ENCODE data around the gene GSTM5.

- TF ChIP-seq CTCF (IDR thresholded peaks at IDR 0.05; ENCODE audit: insufficient read depth, low read length) (no peak), POLR2AphosphoS5 (IDR thresholded peaks at IDR 0.05; ENCODE audit: low read depth) (no peak), REST (IDR thresholded peaks at IDR 0.05; ENCODE audit: insufficient replicate concordance, low read depth) (no peak), SPI1 (IDR thresholded peaks at IDR 0.05; ENCODE audit: borderline replicate concordance, low read depth) (no peak), GABPA (IDR thresholded peaks at IDR 0.05; ENCODE audit: low read depth) (no peak)
Measured at GRCh38 chr1:109712321-109712864, 342 bp downstream of the GSTM5 start.
